Mesenchymal stem cell (in vitro differentiated cells and primary cell): ENCODE data around the gene STOX2. TPM values are rescaled to one million over a fixed set of nuclear protein-coding genes. Genes with fewer than 3 reads are reported as not detected.

ENCODE experiments used
- DNase-seq: peaks from one replicate; pipeline ENCODE4 v3.0.0-alpha.2; 2013
- H2AFZ ChIP-seq: one replicate; pipeline ENCODE4 v1.6.1; 2013; ENCODE audit warnings: low read depth, mild to moderate bottlenecking, control low read depth, inconsistent platforms, low read length, moderate library complexity
- H2AK5ac ChIP-seq: 2 replicates; pipeline ENCODE4 v1.6.1; 2013; ENCODE audit warnings: low read length, moderate library complexity, mild to moderate bottlenecking, inconsistent platforms; ENCODE audit not compliant: severe bottlenecking
- H2BK120ac ChIP-seq: one replicate; pipeline ENCODE4 v1.6.1; 2013; ENCODE audit warnings: low read depth, mild to moderate bottlenecking, inconsistent platforms, low read length, moderate library complexity
- H2BK12ac ChIP-seq, 2 experiments: one replicate each; pipeline ENCODE4 v1.6.1; 2013; ENCODE audit warnings: inconsistent platforms in 2 of 2, low read length in 2 of 2, mild to moderate bottlenecking in 2 of 2, moderate library complexity in 2 of 2, control low read depth in 1 of 2
- H2BK15ac ChIP-seq: one replicate; pipeline ENCODE4 v1.6.1; 2013; ENCODE audit warnings: mild to moderate bottlenecking, low read depth, inconsistent platforms; ENCODE audit not compliant: poor library complexity, severe bottlenecking
- H2BK5ac ChIP-seq: 2 replicates; pipeline ENCODE4 v1.6.1; 2013; ENCODE audit warnings: low read depth, mild to moderate bottlenecking, low read length, control low read depth, inconsistent platforms; ENCODE audit not compliant: poor library complexity, severe bottlenecking
- H3K14ac ChIP-seq, 2 experiments: one replicate each; pipeline ENCODE4 v1.6.1; 2013; ENCODE audit warnings: inconsistent platforms in 2 of 2, low read length in 2 of 2, control low read depth in 1 of 2, mild to moderate bottlenecking in 1 of 2, moderate library complexity in 1 of 2
- H3K18ac ChIP-seq, 2 experiments: one replicate each; pipeline ENCODE4 v1.6.1; 2013; ENCODE audit warnings: inconsistent platforms in 2 of 2, low read length in 2 of 2, control low read depth in 1 of 2, low read depth in 1 of 2, mild to moderate bottlenecking in 1 of 2
- H3K23ac ChIP-seq, 2 experiments: one replicate each; pipeline ENCODE4 v1.6.1; 2013; ENCODE audit warnings: inconsistent platforms in 2 of 2, low read length in 2 of 2, mild to moderate bottlenecking in 2 of 2, moderate library complexity in 2 of 2, control low read depth in 1 of 2
- H3K27ac ChIP-seq: 2 replicates; pipeline ENCODE4 v1.5.1; 2013; ENCODE audit warnings: mild to moderate bottlenecking, moderate library complexity, low read length, control low read depth, inconsistent platforms; ENCODE audit not compliant: poor library complexity, severe bottlenecking
- H3K27me3 ChIP-seq, 2 experiments: 2 replicates each; pipeline versions ENCODE4 v1.6.1 to v1.7.0; 2013; ENCODE audit warnings: low read length in 2 of 2, mild to moderate bottlenecking in 2 of 2, moderate library complexity in 2 of 2, control low read depth in 1 of 2, inconsistent platforms in 1 of 2; ENCODE audit not compliant: control insufficient read depth in 1 of 2, insufficient read depth in 1 of 2
- H3K36me3 ChIP-seq, 2 experiments: 2 replicates each; pipeline versions ENCODE4 v1.6.1 to v1.7.0; 2013; ENCODE audit warnings: low read length in 2 of 2, control low read depth in 1 of 2, inconsistent platforms in 1 of 2, low read depth in 1 of 2, mild to moderate bottlenecking in 1 of 2; ENCODE audit not compliant: insufficient read depth in 2 of 2, control insufficient read depth in 1 of 2
- H3K4ac ChIP-seq, 2 experiments: one replicate each; pipeline ENCODE4 v1.6.1; 2013; ENCODE audit warnings: inconsistent platforms in 2 of 2, low read length in 2 of 2, mild to moderate bottlenecking in 2 of 2, moderate library complexity in 2 of 2, control low read depth in 1 of 2, low read depth in 1 of 2
- H3K4me1 ChIP-seq: 2 replicates; pipeline ENCODE4 v1.6.1; 2013; ENCODE audit warnings: low read depth, low read length, control low read depth; ENCODE audit not compliant: control insufficient read depth, insufficient read depth
- H3K4me2 ChIP-seq: 2 replicates; pipeline ENCODE4 v1.6.1; 2013; ENCODE audit warnings: low read length, mild to moderate bottlenecking, inconsistent platforms; ENCODE audit not compliant: poor library complexity, severe bottlenecking
- H3K4me3 ChIP-seq, 2 experiments: 2 replicates each; pipeline versions ENCODE4 v1.5.1 to v1.7.0; 2013; ENCODE audit warnings: low read length in 2 of 2, mild to moderate bottlenecking in 2 of 2, control low read depth in 1 of 2, low read depth in 1 of 2; ENCODE audit not compliant: insufficient read depth in 1 of 2
- H3K79me1 ChIP-seq: replicated peaks from 2 replicates; pipeline ENCODE4 v1.6.1; 2013; ENCODE audit warnings: mild to moderate bottlenecking, control low read depth, low read length, inconsistent platforms; ENCODE audit not compliant: poor library complexity, severe bottlenecking
- H3K9ac ChIP-seq: 2 replicates; pipeline ENCODE4 v1.7.0; 2013; ENCODE audit warnings: mild to moderate bottlenecking, low read length, moderate library complexity
- H3K9me3 ChIP-seq: 2 replicates; pipeline ENCODE4 v1.7.0; 2013; ENCODE audit warnings: mild to moderate bottlenecking, low read length; ENCODE audit not compliant: control insufficient read depth
- H4K8ac ChIP-seq: one replicate; pipeline ENCODE4 v1.6.1; 2013; ENCODE audit warnings: inconsistent platforms, mild to moderate bottlenecking, low read length, moderate library complexity
- H4K91ac ChIP-seq: one replicate; pipeline ENCODE4 v1.6.1; 2013; ENCODE audit warnings: mild to moderate bottlenecking, low read length, inconsistent platforms
- WGBS: methylation state at CpG from one replicate; pipeline ENCODE4 v1.1.7; 2013; ENCODE audit warnings: mixed read lengths; 5-methylcytosine and 5-hydroxymethylcytosine counted together
- polyA plus RNA-seq, 2 experiments: library from polyadenylated mRNA; stranded (reverse); fragments of 200-250 nt; gene quantifications; one replicate each; pipeline ENCODE4 v1.2.3, GENCODE V29; 2013

Gene STOX2, protein sequence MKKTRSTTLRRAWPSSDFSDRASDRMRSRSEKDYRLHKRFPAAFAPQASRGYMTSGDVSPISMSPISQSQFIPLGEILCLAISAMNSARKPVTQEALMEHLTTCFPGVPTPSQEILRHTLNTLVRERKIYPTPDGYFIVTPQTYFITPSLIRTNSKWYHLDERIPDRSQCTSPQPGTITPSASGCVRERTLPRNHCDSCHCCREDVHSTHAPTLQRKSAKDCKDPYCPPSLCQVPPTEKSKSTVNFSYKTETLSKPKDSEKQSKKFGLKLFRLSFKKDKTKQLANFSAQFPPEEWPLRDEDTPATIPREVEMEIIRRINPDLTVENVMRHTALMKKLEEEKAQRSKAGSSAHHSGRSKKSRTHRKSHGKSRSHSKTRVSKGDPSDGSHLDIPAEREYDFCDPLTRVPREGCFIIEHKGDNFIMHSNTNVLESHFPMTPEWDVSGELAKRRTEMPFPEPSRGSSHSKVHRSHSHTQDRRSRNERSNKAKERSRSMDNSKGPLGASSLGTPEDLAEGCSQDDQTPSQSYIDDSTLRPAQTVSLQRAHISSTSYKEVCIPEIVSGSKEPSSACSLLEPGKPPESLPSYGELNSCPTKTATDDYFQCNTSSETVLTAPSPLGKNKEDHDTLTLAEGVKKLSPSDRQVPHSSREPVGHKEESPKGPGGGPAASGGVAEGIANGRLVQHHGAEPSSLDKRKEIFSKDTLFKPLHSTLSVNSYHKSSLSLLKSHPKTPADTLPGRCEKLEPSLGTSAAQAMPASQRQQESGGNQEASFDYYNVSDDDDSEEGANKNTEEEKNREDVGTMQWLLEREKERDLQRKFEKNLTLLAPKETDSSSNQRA (N-terminal part only)
- polyA plus RNA-seq (2013, experiment 1 of 2): 2.7 TPM
- 2.3 TPM for polyA plus RNA-seq (2013, experiment 2 of 2)

DNA sequence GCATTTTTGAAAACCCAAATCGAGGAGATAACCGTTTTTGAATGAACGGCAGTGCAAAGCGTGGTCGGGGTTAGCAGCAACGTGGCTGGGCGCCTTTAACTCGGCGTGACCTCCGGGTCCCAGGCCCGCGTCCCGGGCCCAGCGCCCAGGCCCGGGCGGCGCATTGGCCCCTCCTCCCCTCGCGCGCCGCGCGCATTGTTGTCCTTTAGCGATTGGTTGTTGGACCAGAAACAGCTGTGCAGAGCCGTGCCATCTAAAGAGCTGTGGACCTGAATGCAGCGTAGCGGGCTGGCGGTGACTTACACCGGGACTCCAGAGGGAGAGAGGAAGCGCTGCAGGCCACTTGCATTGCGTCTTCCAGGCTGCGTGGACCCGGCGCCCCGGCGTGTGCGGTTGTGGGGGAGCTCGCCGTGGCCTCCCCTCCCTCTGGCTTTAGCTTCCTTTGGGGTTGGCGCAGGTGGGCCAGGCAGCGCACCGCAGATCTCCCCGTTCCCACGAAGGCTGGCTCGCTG lies at the start of gene STOX2:
STOX2 (plus strand) TSS at position 227 of the 512 bp plus-strand sequence. CDS start 1,484 bp downstream, outside the sequence.
- Histone ChIP-seq H3K18ac (peak within 1 kb of the TSS; percentile 38 to 59), H3K9ac (peak within 1 kb of the TSS; percentile 24), H3K14ac (peak within 1 kb of the TSS in 1 of 2 experiments; percentile 87), H3K36me3 (no peaks in the 10 kb centered on the region), H3K9me3 (peaks cover 2% of the 10 kb centered on the region), H3K4me2 (peak within 1 kb of the TSS; percentile 99), H2BK5ac (no peak within 1 kb of the TSS), H3K4me3 (peak within 1 kb of the TSS; percentile 58 to 77), H3K4ac (peak within 1 kb of the TSS in 1 of 2 experiments; percentile 26), H2BK120ac (no peak within 1 kb of the TSS), H3K27me3 (peaks cover 47 to 57% of the 10 kb centered on the region in 2 experiments), H3K27ac (no peak within 1 kb of the TSS), H3K4me1 (peaks cover 21% of the 10 kb centered on the region), H2BK15ac (peak within 1 kb of the TSS; percentile 67), H2AFZ (peak within 1 kb of the TSS; percentile 86), H3K23ac (peak within 1 kb of the TSS in 1 of 2 experiments; percentile 67), H2BK12ac (peak within 1 kb of the TSS in 1 of 2 experiments; percentile 39), H4K91ac (no peak within 1 kb of the TSS), H3K79me1 (no peaks in the 10 kb centered on the region), H2AK5ac (no peak within 1 kb of the TSS), H4K8ac (peak within 1 kb of the TSS; percentile 49)
- peak; percentile 71 for DNase-seq
- WGBS: under 1% methylated on average over 45 of the region's 45 CpGs

DNA sequence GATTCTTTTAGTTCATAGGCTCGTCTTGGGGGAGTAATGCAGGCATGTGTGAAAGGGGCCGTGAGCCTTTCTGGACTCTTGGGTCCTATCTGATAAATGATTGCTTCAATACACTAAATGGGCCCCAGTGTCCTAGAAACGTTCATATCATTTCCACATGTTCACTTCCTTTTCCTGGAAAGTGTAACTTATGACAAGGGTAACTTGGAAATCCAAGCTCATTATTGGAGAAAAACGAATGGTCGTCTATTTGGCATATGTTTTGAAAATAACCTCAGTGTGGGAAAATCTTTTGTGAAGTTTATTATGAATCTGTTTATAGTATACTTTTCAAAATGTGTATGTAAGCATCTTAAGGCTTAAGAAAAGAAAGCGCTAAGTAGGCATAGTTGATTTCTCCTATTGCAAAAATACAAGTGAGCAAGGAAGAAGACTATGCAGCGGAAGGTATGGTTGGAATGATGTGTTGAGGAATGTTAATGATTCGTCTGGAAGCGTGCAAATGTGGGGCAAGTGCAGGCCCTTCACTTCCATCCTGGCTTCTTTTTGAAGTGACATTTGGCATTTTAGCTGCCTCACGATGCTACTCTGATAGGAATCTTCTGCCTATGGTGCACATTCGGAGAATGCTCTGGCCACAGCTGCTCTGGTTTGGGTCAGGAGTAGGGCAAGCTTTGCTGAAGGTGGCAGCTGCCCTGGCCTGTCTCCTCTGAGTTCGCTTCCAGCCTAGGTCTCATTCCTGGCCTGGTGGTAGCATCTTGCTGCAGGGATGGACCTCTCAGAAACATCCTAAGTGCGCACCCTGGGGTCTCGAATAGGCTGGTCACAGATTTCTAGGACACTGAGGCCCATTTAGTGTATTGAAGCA lies 49.5 kb upstream of the STOX2 start:
- Histone ChIP-seq H4K91ac (no peak overlapping the region), H3K9me3 (no peaks in the 10 kb centered on the region), H3K4ac (no peak overlapping the region), H3K18ac (no peak overlapping the region), H3K23ac (no peak overlapping the region), H3K79me1 (no peaks in the 10 kb centered on the region), H4K8ac (no peak overlapping the region), H3K4me3 (no peak overlapping the region), H2BK12ac (no peak overlapping the region), H2AFZ (no peak overlapping the region), H3K36me3 (no peaks in the 10 kb centered on the region), H2AK5ac (no peak overlapping the region), H2BK15ac (no peak overlapping the region), H3K27ac (no peak overlapping the region), H3K14ac (no peak overlapping the region), H2BK120ac (no peak overlapping the region), H2BK5ac (no peak overlapping the region), H3K9ac (no peak overlapping the region), H3K4me2 (no peak overlapping the region), H3K27me3 (peaks cover 3 to 14% of the 10 kb centered on the region in 2 experiments), H3K4me1 (peaks cover 4% of the 10 kb centered on the region)
- DNase-seq: no peak
- WGBS: 73% methylated on average over 11 of the region's 14 CpGs

DNA sequence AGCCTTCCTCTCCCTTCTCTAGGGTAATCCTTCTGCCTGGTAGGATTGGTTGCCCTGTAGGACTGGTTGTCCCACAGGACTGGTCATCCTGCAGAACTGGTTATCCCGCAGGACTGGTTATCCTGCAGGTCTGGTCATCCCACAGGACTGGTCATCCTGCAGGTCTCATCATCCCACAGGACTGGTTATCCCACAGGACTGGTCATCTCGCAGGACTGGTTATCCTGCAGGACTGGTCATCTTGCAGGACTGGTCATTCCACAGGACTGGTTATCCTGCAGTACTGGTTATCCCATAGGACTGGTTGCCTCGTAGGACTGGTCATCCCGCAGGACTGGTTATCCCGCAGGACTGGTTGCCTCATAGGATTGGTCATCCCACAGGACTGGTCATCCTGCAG lies 48.1 kb upstream of the STOX2 start:
- Histone ChIP-seq H3K4ac (no peak overlapping the region), H3K4me3 (no peak overlapping the region), H3K14ac (no peak overlapping the region), H2AK5ac (no peak overlapping the region), H3K9me3 (no peaks in the 10 kb centered on the region), H3K27me3 (peaks cover 3 to 14% of the 10 kb centered on the region in 2 experiments), H3K4me2 (no peak overlapping the region), H2BK5ac (no peak overlapping the region), H2AFZ (no peak overlapping the region), H2BK15ac (no peak overlapping the region), H3K9ac (no peak overlapping the region), H2BK12ac (no peak overlapping the region), H3K36me3 (no peaks in the 10 kb centered on the region), H2BK120ac (no peak overlapping the region), H3K18ac (no peak overlapping the region), H4K8ac (no peak overlapping the region), H3K4me1 (peaks cover 4% of the 10 kb centered on the region), H3K79me1 (no peaks in the 10 kb centered on the region), H3K27ac (no peak overlapping the region), H3K23ac (no peak overlapping the region), H4K91ac (no peak overlapping the region)
- DNase-seq: no peak
- WGBS: 78% methylated on average over 5 of the region's 5 CpGs
